KBM-7 (cell line): ENCODE data around the gene DCP1A.
A peak's percentile ranks its signal among the peaks of the same experiment; 100 is the strongest.
"Not testable (repeated sequence)": the region's sequence is repeated elsewhere in the genome, so short reads cannot be mapped to it uniquely, and the experiment has no call there.

ENCODE experiments used
- DNase-seq: peaks from one replicate; pipeline ENCODE4 v3.0.0-alpha.2; 2015
- in situ Hi-C: fragments of 300-500 bp; cut with MboI; formaldehyde crosslinking; loops from 2 replicates; pipeline ENCODE4 v1.14.3; 2020; ENCODE audit warnings: low sequenced_read_pairs, low pct_unique_long_range_greater_than_20kb, mixed read lengths

Gene DCP1A

GRCh38 chr3:53347261-53348064 is at the start of gene DCP1A:
Gene DCP1A, minus strand, starts transcription at chr3:53347543. Its CDS starts 26 bp downstream, at chr3:53347517.
- peak; percentile 98 for DNase-seq
- in situ Hi-C loops, result no loop called here

- in situ Hi-C loops, result loop anchor here (25.0 kb wide), 1 partner anchor 328 kb away; no protein-coding TSS in a partner anchor
- DNase-seq, result no peak
These were observed 37.4 kb upstream of the DCP1A start for GRCh38 chr3:53384465-53385423.

- no peak for DNase-seq
- in situ Hi-C loops, result loop anchor here (25.0 kb wide), 1 partner anchor 330 kb away; no protein-coding TSS in a partner anchor
These were observed 34.8 kb upstream of the DCP1A start for GRCh38 chr3:53382106-53382505.

- in situ Hi-C loops, result loop anchor here (25.0 kb wide), 1 partner anchor 332 kb away; no protein-coding TSS in a partner anchor
These were observed 33.0 kb upstream of the DCP1A start for GRCh38 chr3:53380306-53380705.

GRCh38 chr3:53379898-53380297 is 32.6 kb upstream of the DCP1A start:
- in situ Hi-C loops, result loop anchor here (25.0 kb wide), 1 partner anchor 332 kb away; no protein-coding TSS in a partner anchor
- DNase-seq, result no peak

More at GRCh38 chr3:53380306-53380705, 33.0 kb upstream of the DCP1A start:
- no peak for DNase-seq

GRCh38 chr3:53377794-53378193 is 30.5 kb upstream of the DCP1A start:
- peak; percentile 23 for DNase-seq
- in situ Hi-C loops, result loop anchor here (25.0 kb wide), 1 partner anchor 335 kb away; no protein-coding TSS in a partner anchor

GRCh38 chr3:53376679-53377078 is 29.3 kb upstream of the DCP1A start:
- no peak for DNase-seq
- in situ Hi-C loops, result loop anchor here (25.0 kb wide), 1 partner anchor 336 kb away; no protein-coding TSS in a partner anchor

- in situ Hi-C loops, result loop anchor here (25.0 kb wide), 1 partner anchor 337 kb away; no protein-coding TSS in a partner anchor
- peak; percentile 78 for DNase-seq
These were observed 27.7 kb upstream of the DCP1A start for GRCh38 chr3:53375019-53375418.

GRCh38 chr3:53370719-53371118 is 23.4 kb upstream of the DCP1A start:
- DNase-seq, in situ Hi-C loops: not testable (repeated sequence)

- in situ Hi-C loops, result no loop called here
- DNase-seq, result no peak
These were observed 14.5 kb upstream of the DCP1A start for GRCh38 chr3:53361852-53362251.

GRCh38 chr3:53357458-53357857 is 10.1 kb upstream of the DCP1A start:
- DNase-seq, result no peak
- in situ Hi-C loops, result no loop called here

GRCh38 chr3:53354945-53355498 is 7.7 kb upstream of the DCP1A start:
- in situ Hi-C loops, result no loop called here
- DNase-seq, result peak; percentile 49

GRCh38 chr3:53353202-53353601 is 5.9 kb upstream of the DCP1A start:
- in situ Hi-C loops, result no loop called here
- DNase-seq, result peak; percentile 26

GRCh38 chr3:53350652-53351051 is 3.3 kb upstream of the DCP1A start:
- in situ Hi-C loops, result no loop called here
- peak; percentile 96 for DNase-seq

- in situ Hi-C loops, DNase-seq: not testable (repeated sequence)
These were observed 775 bp upstream of the DCP1A start for GRCh38 chr3:53348118-53348517.

- no peak for DNase-seq
- in situ Hi-C loops, result no loop called here
These were observed 452 bp downstream of the DCP1A start for GRCh38 chr3:53346922-53347260.

- in situ Hi-C loops, result no loop called here
- peak; percentile 32 for DNase-seq
These were observed 829 bp downstream of the DCP1A start for GRCh38 chr3:53346514-53346913.

- in situ Hi-C loops, result no loop called here
- DNase-seq, result peak; percentile 32
These were observed 5.0 kb downstream of the DCP1A start for GRCh38 chr3:53342353-53342752.
